ENCODE results near the gene VLDLR.

The VLDLR gene

GRCh38 chr9:2620919-2621721 is 467 bp upstream of the VLDLR start:
- TF ChIP-seq CTCF (conservative IDR thresholded peaks at IDR 0.05) (peak; percentile 8), ZFX (IDR thresholded peaks at IDR 0.05) (no peak)

GRCh38 chr9:2622461-2623287 is 1.1 kb downstream of the VLDLR start:
- no peak for TF ChIP-seq ZFX (IDR thresholded peaks at IDR 0.05)
- TF ChIP-seq CTCF (conservative IDR thresholded peaks at IDR 0.05) = peak; percentile 18
- peak overlapping the region; percentile 65 for H3K27ac ChIP-seq

More at GRCh38 chr9:2620919-2621721, 467 bp upstream of the VLDLR start:
- peak overlapping the region; percentile 65 for H3K27ac ChIP-seq

- TF ChIP-seq ZFX (IDR thresholded peaks at IDR 0.05) (no peak), CTCF (conservative IDR thresholded peaks at IDR 0.05) (no peak)
- no peak overlapping the region for H3K27ac ChIP-seq
Measured at GRCh38 chr9:2623288-2624050, 1.9 kb downstream of the VLDLR start.

GRCh38 chr9:2624051-2624682 is 2.6 kb downstream of the VLDLR start:
- TF ChIP-seq ZFX (IDR thresholded peaks at IDR 0.05) (no peak), CTCF (conservative IDR thresholded peaks at IDR 0.05) (no peak)
- H3K27ac ChIP-seq = no peak overlapping the region

GRCh38 chr9:2625427-2625826 is 3.8 kb downstream of the VLDLR start:
- TF ChIP-seq ZFX (IDR thresholded peaks at IDR 0.05) (no peak), CTCF (conservative IDR thresholded peaks at IDR 0.05) (no peak; the same call in 1 of the 2 replicates)

GRCh38 chr9:2628919-2629318 is 7.3 kb downstream of the VLDLR start:
- TF ChIP-seq ZFX (IDR thresholded peaks at IDR 0.05) (no peak), CTCF (conservative IDR thresholded peaks at IDR 0.05) (no peak)
- no peak overlapping the region for H3K27ac ChIP-seq

More at GRCh38 chr9:2625427-2625826, 3.8 kb downstream of the VLDLR start:
- no peak overlapping the region for H3K27ac ChIP-seq
